Testis (tissue), 3 donors: ENCODE measurements around the gene DNAJB8. TPM values are rescaled to one million over a fixed set of nuclear protein-coding genes. Genes with fewer than 3 reads are reported as not detected.

Experiments
- DNase-seq: peaks from one replicate; pipeline ENCODE4 v3.0.0-alpha.2; 2019
- H3K27ac ChIP-seq, 2 donors: fragments of 200-600 bp; sonication (generic); one replicate each; pipeline ENCODE4 v1.5.1; 2019
- H3K27me3 ChIP-seq: fragments of 200-600 bp; sonication (generic); one replicate; pipeline ENCODE4 v1.5.1; 2019
- H3K36me3 ChIP-seq: fragments of 200-600 bp; sonication (generic); one replicate; pipeline ENCODE4 v1.5.1; 2017; ENCODE audit warnings: low read depth; ENCODE audit errors: missing control alignments
- H3K4me1 ChIP-seq: fragments of 200-600 bp; sonication (generic); one replicate; pipeline ENCODE4 v1.5.1; 2019
- H3K4me3 ChIP-seq, 2 donors: fragments of 200-600 bp; sonication (generic); one replicate each; pipeline ENCODE4 v1.5.1; 2017 to 2019
- H3K9me3 ChIP-seq: fragments of 200-600 bp; sonication (generic); one replicate; pipeline ENCODE4 v1.5.1; 2017
- CTCF ChIP-seq, 3 experiments: fragments of 450-650 bp in 2 of 3; fragments of 200-600 bp in 1 of 3; sonication (generic) in 1 of 3; IDR thresholded peaks; one replicate each; pipeline ENCODE4 v1.5.1; 2016 to 2019; ENCODE audit warnings: antibody characterized with exemption in 3 of 3, mild to moderate bottlenecking in 2 of 3, moderate library complexity in 1 of 3
- POLR2A ChIP-seq: fragments of 450-650 bp; IDR thresholded peaks from one replicate; pipeline ENCODE4 v1.6.1; 2017; ENCODE audit warnings: antibody characterized with exemption, mild to moderate bottlenecking, moderate library complexity
- WGBS, 2 donors: methylation state at CpG; one replicate each; pipeline ENCODE4 v1.1.5; 2018; 5-methylcytosine and 5-hydroxymethylcytosine counted together
- intact Hi-C: fragments of 100-400 bp; cut with DNase I; formaldehyde crosslinking; loops from one replicate; pipeline ENCODE4 v1.15.1; 2023; ENCODE audit warnings: low total_unique reads
- polyA plus RNA-seq: library from polyadenylated mRNA; stranded (reverse); fragments of 350-450 nt; fragmentation: Illumina TruSeq; extraction: RNeasy Lipid Tissue Mini Kit (QIAGEN cat#74804); gene quantifications from one replicate; pipeline ENCODE4 v1.2.3, GENCODE V29; 2014; ENCODE audit warnings: low read depth, low replicate concordance; ENCODE audit not compliant: insufficient read depth
- total RNA-seq, 2 donors: library from RNA; depleted of rRNA; stranded (reverse); fragments of >200 nt; gene quantifications; one replicate each; pipeline ENCODE4 v1.2.3, GENCODE V29; 2016

DNAJB8 gene
- total and polyA plus RNA-seq, 3 donors from 2014 or later = 18.3 to 75.0 (median 46.0) TPM

- intact Hi-C loops = loop anchor here (5.0 to 10.0 kb wide), 3 partner anchors 68 to 254 kb away; no protein-coding TSS in a partner anchor
- TF ChIP-seq CTCF (IDR thresholded peaks at IDR 0.05) = no peak
- TF ChIP-seq POLR2A = no peak
- Histone ChIP-seq H3K9me3 (no peaks in the 10 kb centered on the region), H3K4me1 (peaks cover 7% of the 10 kb centered on the region), H3K36me3 (no peaks in the 10 kb centered on the region), H3K4me3 (no peak overlapping the region), H3K27me3 (no peaks in the 10 kb centered on the region), H3K27ac (no peak overlapping the region)
- no peak for DNase-seq
- WGBS, 2 donors = 92 to 93% methylated on average over 3 to 9 of the region's 15 CpGs
Observed at GRCh38 chr3:128429275-128429674, 37.4 kb downstream of the DNAJB8 start.

- no peak for DNase-seq
- TF ChIP-seq CTCF (IDR thresholded peaks at IDR 0.05) = no peak
- no peak for TF ChIP-seq POLR2A
- no peak overlapping the region for H3K27ac ChIP-seq
- no peaks in the 10 kb centered on the region for H3K27me3 ChIP-seq
- intact Hi-C loops = loop anchor here (5.0 to 10.0 kb wide), 3 partner anchors 69 to 253 kb away; no protein-coding TSS in a partner anchor
- no peak overlapping the region for H3K4me3 ChIP-seq
- no peaks in the 10 kb centered on the region for H3K36me3 ChIP-seq
- peaks cover 7% of the 10 kb centered on the region for H3K4me1 ChIP-seq
- 93% methylated on average over 11 to 19 of the region's 19 CpGs for WGBS, 2 donors
- no peaks in the 10 kb centered on the region for H3K9me3 ChIP-seq
Observed at GRCh38 chr3:128427872-128428822, 38.5 kb downstream of the DNAJB8 start.

- Histone ChIP-seq H3K4me1 (peaks cover 3% of the 10 kb centered on the region), H3K4me3 (no peak overlapping the region), H3K36me3 (no peaks in the 10 kb centered on the region), H3K27ac (no peak overlapping the region), H3K9me3 (no peaks in the 10 kb centered on the region), H3K27me3 (no peaks in the 10 kb centered on the region)
- intact Hi-C loops = loop anchor here (5.0 to 10.0 kb wide), 3 partner anchors 70 to 253 kb away; no protein-coding TSS in a partner anchor
- TF ChIP-seq CTCF (IDR thresholded peaks at IDR 0.05) (no peak), POLR2A (no peak)
- WGBS, 2 donors = 90% methylated on average over 15 of the region's 15 CpGs
- DNase-seq = no peak
Observed at GRCh38 chr3:128427175-128427857, 39.4 kb downstream of the DNAJB8 start.

- peak; percentile 41 for DNase-seq
- TF ChIP-seq POLR2A = no peak
- TF ChIP-seq CTCF (IDR thresholded peaks at IDR 0.05) = peak; percentile 83 to 92 (median 90)
- Histone ChIP-seq H3K36me3 (no peaks in the 10 kb centered on the region), H3K4me3 (peak overlapping the region; percentile 6 to 24), H3K27ac (no peak overlapping the region), H3K4me1 (no peaks in the 10 kb centered on the region), H3K9me3 (no peaks in the 10 kb centered on the region), H3K27me3 (no peaks in the 10 kb centered on the region)
- 10 to 13% methylated on average over 45 to 49 of the region's 66 CpGs for WGBS, 2 donors
- intact Hi-C loops = loop anchor here (5.0 to 10.0 kb wide), 3 partner anchors 71 to 252 kb away; no protein-coding TSS in a partner anchor
Observed at GRCh38 chr3:128426128-128426921, 40.4 kb downstream of the DNAJB8 start.
